Measurements from ENCODE around the gene ANGPT4.
"Not testable (repeated sequence)": the region's sequence is repeated elsewhere in the genome, so short reads cannot be mapped to it uniquely, and the experiment has no call there.

- TF ChIP-seq, protein P1, sequence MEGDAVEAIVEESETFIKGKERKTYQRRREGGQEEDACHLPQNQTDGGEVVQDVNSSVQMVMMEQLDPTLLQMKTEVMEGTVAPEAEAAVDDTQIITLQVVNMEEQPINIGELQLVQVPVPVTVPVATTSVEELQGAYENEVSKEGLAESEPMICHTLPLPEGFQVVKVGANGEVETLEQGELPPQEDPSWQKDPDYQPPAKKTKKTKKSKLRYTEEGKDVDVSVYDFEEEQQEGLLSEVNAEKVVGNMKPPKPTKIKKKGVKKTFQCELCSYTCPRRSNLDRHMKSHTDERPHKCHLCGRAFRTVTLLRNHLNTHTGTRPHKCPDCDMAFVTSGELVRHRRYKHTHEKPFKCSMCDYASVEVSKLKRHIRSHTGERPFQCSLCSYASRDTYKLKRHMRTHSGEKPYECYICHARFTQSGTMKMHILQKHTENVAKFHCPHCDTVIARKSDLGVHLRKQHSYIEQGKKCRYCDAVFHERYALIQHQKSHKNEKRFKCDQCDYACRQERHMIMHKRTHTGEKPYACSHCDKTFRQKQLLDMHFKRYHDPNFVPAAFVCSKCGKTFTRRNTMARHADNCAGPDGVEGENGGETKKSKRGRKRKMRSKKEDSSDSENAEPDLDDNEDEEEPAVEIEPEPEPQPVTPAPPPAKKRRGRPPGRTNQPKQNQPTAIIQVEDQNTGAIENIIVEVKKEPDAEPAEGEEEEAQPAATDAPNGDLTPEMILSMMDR (IDR thresholded peaks at IDR 0.05), result not testable (repeated sequence)
- not testable (repeated sequence) for TF ChIP-seq POLR2A (IDR thresholded peaks at IDR 0.05)
Measured at GRCh38 chr20:897436-897835, 18.7 kb downstream of the ANGPT4 start.
